ENCODE data around the gene NKG7.

GRCh38 chr19:51365211-51365964, 7.1 kb downstream of the NKG7 start:
- TF ChIP-seq, protein P1, sequence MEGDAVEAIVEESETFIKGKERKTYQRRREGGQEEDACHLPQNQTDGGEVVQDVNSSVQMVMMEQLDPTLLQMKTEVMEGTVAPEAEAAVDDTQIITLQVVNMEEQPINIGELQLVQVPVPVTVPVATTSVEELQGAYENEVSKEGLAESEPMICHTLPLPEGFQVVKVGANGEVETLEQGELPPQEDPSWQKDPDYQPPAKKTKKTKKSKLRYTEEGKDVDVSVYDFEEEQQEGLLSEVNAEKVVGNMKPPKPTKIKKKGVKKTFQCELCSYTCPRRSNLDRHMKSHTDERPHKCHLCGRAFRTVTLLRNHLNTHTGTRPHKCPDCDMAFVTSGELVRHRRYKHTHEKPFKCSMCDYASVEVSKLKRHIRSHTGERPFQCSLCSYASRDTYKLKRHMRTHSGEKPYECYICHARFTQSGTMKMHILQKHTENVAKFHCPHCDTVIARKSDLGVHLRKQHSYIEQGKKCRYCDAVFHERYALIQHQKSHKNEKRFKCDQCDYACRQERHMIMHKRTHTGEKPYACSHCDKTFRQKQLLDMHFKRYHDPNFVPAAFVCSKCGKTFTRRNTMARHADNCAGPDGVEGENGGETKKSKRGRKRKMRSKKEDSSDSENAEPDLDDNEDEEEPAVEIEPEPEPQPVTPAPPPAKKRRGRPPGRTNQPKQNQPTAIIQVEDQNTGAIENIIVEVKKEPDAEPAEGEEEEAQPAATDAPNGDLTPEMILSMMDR (conservative IDR thresholded peaks at IDR 0.05; ENCODE audit: low read depth in 2 of 2) = no peak
- TF ChIP-seq EZH2 (IDR thresholded peaks at IDR 0.05; ENCODE audit: low read depth, unreplicated experiment) (no peak), POLR2AphosphoS5 (IDR thresholded peaks at IDR 0.05; ENCODE audit: low read depth) (no peak), NANOG (IDR thresholded peaks at IDR 0.05; ENCODE audit: borderline replicate concordance) (no peak), CREB1 (CRISPR knock-in tag; IDR thresholded peaks at IDR 0.05; ENCODE audit: low read depth) (no peak), EZH2phosphoT487 (IDR thresholded peaks at IDR 0.05; ENCODE audit: unreplicated experiment) (no peak), JUNB (IDR thresholded peaks at IDR 0.05; ENCODE audit: unreplicated experiment) (no peak)
- TF ChIP-seq, protein P2, sequence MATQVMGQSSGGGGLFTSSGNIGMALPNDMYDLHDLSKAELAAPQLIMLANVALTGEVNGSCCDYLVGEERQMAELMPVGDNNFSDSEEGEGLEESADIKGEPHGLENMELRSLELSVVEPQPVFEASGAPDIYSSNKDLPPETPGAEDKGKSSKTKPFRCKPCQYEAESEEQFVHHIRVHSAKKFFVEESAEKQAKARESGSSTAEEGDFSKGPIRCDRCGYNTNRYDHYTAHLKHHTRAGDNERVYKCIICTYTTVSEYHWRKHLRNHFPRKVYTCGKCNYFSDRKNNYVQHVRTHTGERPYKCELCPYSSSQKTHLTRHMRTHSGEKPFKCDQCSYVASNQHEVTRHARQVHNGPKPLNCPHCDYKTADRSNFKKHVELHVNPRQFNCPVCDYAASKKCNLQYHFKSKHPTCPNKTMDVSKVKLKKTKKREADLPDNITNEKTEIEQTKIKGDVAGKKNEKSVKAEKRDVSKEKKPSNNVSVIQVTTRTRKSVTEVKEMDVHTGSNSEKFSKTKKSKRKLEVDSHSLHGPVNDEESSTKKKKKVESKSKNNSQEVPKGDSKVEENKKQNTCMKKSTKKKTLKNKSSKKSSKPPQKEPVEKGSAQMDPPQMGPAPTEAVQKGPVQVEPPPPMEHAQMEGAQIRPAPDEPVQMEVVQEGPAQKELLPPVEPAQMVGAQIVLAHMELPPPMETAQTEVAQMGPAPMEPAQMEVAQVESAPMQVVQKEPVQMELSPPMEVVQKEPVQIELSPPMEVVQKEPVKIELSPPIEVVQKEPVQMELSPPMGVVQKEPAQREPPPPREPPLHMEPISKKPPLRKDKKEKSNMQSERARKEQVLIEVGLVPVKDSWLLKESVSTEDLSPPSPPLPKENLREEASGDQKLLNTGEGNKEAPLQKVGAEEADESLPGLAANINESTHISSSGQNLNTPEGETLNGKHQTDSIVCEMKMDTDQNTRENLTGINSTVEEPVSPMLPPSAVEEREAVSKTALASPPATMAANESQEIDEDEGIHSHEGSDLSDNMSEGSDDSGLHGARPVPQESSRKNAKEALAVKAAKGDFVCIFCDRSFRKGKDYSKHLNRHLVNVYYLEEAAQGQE (IDR thresholded peaks at IDR 0.05; ENCODE audit: unreplicated experiment) = no peak
